Renal cortical epithelial cell (primary cell): Measurements from ENCODE around the gene VEGFD. TPM values are rescaled to one million over a fixed set of nuclear protein-coding genes. Genes with fewer than 3 reads are reported as not detected.

Experiments
- DNase-seq: peaks from one replicate; pipeline ENCODE4 v3.0.0-alpha.2; 2011; ENCODE audit warnings: low read depth
- total RNA-seq: library from RNA; depleted of rRNA; stranded (reverse); fragments of >200 nt; gene quantifications from 2 replicates; pipeline ENCODE4 v1.2.3, GENCODE V29; 2014

VEGFD gene
- total RNA-seq, 1 donor from 2014 or later = 0.05 TPM

DNA sequence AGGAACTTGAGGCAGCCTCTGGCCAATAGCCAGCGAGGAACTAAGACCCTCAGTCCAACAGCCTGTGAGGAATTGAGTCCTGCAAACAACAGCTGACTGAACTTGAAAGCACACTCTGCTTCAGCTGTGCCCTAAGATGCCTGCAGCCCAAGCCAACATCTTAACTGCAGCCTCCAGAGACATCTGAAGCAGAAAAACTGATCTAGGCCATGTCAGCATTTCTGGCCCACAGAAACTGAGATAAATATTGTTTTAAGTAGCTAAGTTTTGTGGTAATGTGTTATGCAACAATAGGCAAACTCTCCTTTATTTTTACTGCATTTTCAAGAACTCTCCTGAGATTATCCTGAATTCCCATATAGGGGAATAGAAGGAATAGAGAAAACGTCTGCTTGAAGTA is 24.5 kb downstream of the VEGFD start:
- no peak for DNase-seq

DNA sequence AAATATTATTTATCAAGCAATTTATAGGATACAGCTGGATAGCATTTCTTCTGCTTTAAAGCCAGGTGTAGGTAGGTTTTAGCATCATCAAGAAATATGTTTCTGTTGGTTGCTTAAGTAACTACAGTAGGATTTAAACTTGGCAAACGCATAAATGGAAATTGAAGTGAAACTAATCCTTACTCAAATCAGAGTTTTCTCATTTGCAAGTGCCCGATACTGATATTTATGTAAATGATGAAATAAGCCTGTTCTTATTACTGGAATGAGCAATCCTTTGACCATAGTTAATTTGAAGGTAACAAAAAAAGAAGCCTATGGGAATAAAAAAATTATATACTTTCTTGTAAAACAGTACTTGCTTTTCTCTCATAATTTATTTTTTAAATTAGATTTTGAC is 25.7 kb downstream of the VEGFD start:
- no peak for DNase-seq

DNA sequence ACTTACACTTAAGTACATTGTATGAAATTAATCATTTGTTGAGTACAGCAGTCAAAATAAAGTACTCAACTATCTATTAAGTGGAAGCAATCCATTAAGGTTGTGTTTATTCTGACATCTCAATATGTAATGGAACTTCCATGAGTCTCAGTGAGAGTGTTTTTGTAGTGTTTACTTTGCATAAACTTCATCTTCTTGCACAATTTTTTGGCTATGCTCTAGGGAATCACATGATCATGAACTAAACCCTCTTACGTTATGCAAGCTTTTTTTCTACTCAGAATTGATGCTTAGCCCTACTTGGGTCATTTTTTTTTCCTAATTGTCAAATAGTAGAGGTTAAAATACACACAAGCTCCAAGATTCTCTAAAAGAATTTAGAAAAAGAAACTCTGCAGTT is 27.8 kb downstream of the VEGFD start:
- no peak for DNase-seq

DNA sequence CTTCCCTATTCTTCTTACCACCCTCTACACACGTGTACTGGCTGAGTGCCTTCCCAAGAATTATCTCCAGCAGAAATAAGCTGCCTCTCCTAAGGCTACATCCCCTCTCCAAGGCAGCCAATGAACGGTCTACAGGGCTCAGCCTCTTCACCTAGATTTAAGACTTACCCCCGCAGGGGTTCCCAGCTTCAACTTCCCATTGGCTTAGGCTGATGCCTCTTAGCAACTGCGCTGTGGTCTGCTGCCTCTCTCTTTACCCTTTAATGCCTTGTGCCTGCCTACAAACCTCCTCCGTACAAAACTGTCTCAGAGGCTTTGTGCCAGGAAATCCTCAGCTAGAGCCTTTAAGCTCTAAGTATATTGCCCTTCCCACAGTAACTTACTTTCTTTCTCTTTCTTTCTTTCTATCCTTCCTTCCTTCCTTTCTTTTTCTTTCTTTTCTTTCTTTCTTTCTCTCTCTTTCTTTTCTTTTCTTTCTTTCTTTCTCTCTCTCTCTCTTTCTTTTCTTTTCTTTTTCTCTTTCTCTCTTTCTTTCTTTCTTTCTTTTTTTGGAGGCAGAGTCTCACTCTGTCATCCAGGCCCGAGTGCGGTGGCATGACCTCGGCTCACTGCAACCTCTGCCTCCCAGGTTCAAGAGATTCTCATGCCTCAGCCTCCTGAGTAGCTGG is 33.8 kb downstream of the VEGFD start:
- DNase-seq = no peak

DNA sequence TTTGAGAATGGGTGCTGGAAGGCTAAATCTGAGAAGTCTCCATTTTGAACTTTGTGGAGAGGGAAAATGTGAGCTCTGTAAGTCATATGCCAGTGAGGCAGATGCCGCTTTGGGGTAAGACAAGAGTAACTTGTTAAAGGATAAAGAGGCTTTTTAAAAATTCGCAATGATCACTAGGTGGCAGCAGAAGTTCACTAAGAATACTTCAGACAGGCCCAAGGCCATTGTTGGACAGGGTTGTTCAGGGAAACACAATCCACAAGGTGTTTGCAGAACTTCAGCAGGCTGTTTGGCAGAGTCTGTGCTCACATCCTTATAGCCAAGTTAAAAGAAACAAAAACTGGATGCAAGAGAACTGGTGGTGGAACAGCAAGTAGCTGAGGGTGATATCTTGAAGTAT is 35.2 kb downstream of the VEGFD start:
- DNase-seq = peak; percentile 64

DNA sequence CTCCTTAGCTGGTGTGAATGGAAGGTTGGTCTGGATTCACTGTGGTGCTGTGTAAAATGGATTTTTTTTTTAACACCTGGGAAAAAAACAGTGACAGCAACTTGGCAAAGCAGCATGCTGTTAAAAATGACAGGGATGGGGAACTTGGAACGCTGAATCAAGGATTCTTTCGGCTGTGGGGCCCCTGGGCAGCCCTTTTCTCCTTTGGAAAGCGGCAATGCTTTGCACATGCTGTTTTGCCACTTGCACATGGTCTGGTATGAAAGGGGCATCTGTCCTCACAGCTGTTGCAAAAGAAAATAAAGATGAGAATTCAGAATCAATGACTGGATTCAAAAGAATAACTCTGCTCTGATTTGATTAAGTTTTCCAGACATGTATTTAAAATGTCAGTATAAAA is 38.2 kb downstream of the VEGFD start:
- DNase-seq = no peak

DNA sequence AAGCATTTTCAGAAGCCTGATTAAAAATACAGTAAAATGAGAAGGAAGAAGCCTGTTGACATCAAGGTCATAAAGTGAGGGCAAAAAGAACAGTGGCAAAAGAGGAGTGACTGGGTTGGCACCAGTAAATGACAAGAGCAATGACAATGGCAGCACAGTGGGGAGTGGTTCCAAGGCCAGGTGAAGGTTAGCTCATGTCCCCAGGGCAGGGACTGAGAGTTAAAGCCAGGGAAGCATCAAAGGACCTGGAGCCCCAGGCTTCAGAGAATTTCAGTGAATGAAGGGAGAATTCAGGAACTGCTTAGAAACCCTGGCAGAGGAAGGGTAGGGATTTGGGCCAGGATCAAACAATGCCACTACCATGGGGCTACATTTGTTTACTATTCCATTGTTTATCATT is 40.1 kb downstream of the VEGFD start:
- no peak for DNase-seq

DNA sequence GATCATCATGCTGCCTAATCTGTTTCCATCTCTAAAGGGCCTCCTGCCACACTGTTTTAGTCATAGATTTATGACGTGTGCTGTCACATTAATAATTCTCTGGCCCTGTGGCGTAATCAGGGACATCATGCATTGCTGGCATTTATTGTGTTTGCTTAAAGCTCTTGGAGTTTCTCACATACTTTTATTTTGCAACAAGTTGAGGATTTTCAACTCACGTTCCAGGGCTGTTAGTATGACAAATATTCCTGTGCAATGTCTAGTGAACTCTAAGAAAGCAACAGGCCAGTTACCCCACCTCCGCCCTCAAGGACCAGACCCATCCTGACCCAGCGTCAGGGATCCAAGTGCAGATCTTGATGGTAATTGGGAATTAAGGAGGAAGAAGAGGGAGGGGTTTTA is 41.1 kb downstream of the VEGFD start:
- DNase-seq = peak; percentile 36

DNA sequence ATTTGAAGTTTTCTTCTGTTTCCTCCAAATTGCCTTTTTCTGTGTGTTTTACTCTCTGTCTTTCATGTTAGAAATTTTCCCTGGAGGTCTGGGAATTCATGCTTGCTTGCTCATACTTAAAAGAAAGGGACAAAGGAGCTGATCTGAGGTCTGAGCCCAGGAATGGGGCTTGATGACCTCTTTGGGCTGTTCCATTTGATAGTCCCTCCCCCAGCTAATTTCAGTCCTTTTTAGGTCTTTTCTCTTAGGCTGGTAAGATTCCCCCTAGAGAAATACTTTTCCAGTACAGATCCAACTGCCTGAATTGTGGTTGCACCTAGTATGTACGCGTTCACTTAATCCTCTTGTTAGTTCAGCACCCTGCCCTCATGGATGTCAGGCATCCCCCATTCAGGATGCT is 43.3 kb downstream of the VEGFD start:
- DNase-seq = no peak

DNA sequence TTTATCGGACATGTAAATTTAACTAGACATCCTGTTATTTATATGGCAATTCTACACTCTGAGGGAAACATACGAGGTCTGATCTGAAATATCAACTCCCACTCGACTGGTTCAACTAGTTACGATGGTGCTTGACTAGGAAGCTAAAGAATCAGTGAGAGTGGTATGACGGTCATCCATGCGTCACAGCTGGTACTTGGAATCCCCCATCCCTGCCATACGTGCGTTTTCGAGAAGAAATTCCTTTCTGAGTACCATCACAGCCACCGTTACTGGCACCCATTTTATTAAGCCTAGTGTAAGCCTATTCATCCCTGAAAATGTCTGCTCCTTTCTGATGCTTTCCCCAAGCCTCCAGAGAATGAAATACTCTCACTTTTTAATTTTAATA is 48.2 kb downstream of the VEGFD start:
- DNase-seq = peak; percentile 70

DNA sequence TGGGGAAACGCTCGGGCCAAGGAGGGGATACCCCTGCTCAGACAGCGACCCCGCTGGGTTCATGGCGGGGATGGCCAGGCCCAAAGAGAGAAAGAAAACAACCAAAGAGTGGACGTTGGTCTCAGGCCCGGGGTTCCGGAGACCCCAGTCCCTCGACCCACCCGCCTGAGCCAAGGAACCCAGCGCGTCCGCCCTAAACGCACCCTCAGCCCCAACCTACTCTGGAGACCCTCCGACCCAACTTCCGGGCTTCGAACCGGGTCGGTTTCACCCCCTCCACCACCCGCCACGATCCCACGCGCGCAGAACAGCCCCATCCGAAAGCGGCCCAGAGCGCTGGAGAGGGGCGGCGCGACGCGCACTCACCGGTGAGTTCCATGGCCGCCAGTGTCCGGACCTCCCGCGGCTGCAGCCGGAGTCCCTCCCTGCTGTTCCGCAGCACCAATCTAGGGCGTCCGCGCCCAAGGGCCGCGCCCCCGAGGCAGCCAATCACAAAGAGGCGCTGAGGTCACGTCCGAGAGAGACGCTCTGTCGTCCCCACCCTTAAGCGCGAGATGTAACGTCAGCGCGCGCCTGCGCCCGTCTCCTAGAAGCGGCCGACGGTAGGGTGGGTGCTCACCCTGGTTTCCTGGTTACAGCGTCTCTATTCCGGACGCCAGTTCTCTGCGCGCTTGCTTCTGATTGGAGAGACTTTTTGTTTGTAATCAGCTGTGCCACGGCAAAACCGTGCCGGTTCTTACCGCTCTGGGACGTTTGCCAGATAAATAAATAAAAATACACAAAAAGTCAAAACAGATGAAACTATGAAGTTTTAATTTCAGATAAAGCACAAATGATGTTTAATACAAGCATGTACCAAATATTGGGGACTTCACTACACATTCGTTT is 48.8 kb downstream of the VEGFD start, which contains the start of gene PIGA:
Gene PIGA, minus strand, starts transcription at position 389 of the 888 bp plus-strand sequence. CDS start 3,593 bp downstream, outside the sequence.
- DNase-seq = peak; percentile 91

DNA sequence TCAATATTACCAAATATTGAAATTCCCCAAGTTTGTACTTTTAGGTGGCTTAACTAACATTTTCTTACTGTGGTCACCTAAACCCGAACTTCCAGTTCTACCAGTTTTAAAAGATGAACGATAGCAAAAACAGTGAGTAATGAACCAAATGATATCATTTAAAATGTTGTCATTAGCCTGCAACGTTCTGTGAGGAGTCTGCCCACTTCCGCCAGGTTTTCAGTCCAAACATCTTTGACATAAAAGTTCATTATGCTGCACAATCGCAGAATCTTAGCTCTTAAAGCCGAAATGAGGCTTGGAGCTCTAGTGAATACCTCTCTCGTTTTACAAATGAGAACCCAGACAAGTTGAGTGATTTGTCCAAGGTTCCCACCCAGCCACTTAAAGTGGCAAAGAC is 49.7 kb downstream of the VEGFD start:
- DNase-seq = peak; percentile 20

DNA sequence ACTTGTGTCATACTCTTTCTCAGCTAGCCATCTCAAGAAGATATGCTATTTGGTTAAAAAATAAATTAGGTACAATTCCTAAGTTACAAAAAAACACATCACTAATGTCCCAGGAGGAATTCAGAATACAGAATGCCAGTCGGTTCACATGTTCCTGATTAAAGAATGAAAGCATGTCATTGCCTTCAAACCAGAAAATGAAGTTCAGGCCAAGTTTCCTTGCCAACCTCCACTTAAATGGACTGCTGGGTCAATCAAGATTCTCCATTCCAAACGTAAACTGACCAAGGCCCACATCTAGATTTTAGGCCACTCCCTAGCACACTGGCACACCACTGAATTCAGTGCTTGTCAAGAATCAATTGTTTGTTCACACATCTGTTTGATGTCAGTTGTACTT is 55.4 kb downstream of the VEGFD start:
- no peak for DNase-seq

DNA sequence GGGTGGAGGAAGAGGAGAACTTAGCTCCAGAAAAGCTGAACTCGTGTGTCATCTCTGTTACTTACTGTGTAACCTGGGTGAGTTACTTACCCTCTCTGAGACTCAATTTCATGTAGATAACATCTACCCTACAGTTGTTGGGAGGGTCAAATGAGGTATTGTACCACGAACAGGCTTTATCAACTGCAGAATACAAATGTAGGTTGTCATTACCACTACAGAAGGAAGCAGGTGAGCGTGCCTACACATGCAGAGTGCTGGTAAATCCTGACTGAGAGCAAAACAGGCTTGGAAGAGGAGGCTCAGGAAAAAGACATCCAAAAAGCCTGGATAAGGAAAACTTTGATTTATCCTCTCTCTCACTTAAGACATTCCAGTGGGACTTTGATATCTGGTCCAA is 56.1 kb downstream of the VEGFD start:
- no peak for DNase-seq

DNA sequence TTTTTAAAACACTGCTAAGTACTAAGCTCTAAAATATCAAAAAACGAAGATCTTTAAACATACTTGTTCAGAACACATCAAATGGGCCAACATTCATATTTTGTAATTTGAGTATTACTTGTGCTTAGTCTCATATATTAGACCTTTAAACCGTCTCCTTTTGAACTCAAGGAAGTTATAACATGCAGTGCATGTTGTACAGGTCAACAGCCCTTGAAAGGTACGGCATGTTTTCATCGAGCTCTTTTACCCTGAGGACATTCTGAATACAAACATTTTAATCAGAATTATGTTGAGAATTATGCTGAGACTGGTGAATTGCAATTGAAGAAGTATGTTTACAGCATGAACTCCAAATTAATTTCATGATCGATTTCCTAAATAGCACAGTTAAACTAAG is 61.7 kb downstream of the VEGFD start:
- DNase-seq = no peak

DNA sequence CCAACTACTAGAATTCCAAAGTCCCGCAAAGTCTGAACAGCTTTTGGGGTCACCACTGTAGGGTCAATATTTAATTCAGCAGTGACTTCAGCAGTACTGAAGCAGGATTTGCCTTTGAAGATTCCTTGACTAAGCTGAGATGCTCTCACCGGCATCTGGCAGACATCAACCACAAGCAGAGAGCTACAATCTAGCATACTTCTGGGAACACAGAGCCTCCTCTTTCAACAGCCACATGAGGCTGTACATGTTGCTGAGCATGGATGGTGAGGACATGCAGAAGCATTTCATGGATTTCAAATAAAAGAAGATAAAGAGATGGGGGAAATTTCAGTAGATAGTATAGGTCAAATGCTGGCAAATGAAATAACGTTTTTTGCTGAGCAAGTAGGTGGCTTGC is 62.1 kb downstream of the VEGFD start:
- no peak for DNase-seq

DNA sequence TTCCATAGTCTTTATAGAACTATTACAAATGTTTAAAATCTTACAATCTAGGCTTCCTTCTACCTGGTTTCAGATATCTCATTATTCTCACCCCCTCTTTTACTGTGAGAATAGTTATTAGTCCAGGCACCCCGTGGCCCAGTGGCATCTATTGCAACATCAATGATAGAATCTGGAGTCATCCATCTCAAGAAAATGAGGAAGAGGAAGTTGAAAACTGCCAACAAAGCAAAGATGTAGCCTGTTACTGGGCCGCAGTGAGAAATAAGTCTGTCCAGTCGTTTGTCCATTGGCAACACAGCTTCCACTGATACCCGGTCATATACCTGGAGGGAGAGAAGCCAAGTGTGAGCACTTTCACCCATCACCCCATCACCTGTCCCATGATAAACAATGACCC is 62.8 kb downstream of the VEGFD start:
- no peak for DNase-seq

DNA sequence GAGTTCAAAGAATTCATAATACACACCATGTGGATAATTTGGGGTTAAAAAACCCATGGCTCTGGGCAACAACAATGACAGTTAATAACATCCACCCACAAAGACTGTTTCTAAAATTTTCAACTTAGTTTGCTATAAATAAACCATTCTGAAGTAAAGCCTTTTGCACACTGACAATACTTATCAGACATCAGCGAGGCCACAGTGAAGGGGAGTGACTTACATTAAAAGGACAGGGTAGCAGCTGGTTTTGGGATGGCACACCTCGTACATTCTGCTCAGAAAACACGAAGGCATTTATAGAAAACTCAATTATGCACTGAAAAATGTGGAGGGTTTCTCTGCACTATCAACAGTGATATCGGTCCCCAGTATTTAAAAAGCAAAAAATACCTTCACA is 63.9 kb downstream of the VEGFD start:
- no peak for DNase-seq

DNA sequence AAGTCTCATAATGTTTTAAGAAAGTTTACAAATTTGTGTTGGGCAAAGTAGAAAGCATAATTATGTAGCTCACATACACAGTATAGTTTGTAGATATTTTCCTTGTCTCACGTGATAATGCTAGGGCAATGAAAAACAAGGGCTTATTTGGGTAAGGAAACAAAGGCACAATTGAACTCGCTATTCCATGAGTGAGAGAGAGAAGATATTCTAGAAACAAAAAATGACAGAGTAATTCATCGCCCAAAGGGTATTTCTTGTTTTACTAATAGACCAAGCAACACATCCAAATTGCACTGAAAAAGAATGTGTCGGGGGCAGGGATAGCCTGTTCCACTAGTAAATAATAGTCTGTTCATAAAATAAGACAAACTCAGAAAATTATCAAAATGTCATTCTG is 65.1 kb downstream of the VEGFD start:
- no peak for DNase-seq

DNA sequence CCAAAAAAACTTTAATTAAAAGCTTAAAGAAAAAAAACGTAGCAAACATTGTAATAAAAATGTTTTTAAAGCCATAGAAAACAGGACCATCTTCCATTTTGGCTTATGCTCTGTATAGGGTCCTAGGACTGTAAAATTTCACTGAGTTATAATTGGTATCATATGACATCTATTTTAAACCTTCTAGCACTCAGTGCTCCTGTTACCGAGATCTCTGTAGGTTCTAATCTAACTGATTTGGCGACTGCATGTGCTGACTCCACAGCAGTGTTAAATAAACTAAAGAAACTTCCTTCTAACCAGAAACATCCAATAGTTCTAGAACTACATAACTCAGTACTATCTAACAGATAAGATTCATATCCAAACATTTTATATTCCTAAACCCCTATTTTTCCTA is 68.7 kb downstream of the VEGFD start, which contains the start of gene ASB11:
Gene ASB11, minus strand, starts transcription at position 132 of the 400 bp plus-strand sequence. Its CDS starts 35 bp downstream, at position 97.
- DNase-seq = no peak

DNA sequence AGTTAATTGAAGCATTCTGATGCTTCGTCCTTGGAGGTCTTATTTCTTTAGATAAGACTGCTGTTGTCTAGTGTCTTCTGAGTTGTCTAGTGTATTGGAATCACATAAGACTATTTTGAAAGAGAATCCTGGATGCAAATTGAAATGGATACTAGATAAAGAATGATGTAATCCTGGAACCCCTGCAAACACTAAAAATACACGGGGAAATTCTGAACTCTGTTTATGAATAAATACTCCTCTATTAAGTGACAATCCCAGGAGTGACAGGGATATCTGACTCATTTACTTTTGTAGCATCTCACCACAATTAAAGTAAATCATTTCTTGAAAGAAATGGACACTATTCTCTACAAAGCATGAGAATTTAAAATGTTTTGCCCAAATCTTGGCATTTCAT is 69.7 kb downstream of the VEGFD start:
- DNase-seq = no peak

DNA sequence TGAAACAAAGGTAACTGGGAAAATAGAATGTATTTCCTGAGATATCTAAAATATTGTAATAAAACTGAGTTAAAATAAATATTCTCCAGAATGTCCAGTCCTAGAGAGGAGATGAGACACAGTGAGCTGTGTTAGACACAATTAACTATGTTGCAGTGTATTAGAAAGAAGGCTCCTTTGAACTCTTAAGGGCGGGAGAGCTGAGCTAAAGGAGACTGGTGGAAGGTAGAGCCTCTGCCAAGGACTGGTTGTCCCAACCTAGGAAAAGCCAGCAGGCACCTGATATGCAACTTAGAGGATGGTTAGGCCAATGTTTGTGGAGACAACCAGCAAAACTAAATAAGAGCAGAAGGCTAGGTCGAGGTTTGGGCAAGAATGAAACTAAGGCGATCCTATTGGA is 73.1 kb downstream of the VEGFD start:
- DNase-seq = no peak

DNA sequence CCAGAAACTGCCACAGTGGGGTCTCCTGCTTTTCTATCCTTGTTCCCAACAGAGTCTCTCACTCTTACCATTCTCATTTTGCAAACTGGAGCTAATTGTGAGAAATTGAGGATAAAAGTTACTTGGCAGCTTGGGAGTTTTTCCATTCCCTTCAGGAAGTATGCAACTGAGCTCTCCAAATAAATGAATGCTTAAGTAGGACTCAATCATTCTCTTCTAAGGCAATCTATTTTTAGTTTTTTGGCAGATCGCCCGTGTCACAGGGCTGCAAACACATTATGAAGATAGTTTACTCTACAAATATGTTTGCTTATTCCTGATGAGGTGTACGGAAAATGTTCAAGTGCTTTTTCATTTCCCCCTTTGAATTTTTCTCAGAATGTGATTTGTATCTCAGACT is 74.1 kb downstream of the VEGFD start:
- DNase-seq = peak; percentile 53
